Upper lobe of left lung (tissue), 6 donors: Measurements from ENCODE around the gene CLC. TPM values are rescaled to one million over a fixed set of nuclear protein-coding genes. Genes with fewer than 3 reads are reported as not detected.

Experiments used
- ATAC-seq, 2 donors: fragments of 200-7000 bp; cut with Tn5 transposase; one replicate each; pipeline ENCODE4 v1.9.1; 2022; ENCODE audit warnings: mild to moderate bottlenecking in 2 of 2, moderate library complexity in 2 of 2; ENCODE audit not compliant: low FRiP score in 2 of 2
- DNase-seq, 2 donors: peaks; one replicate each; pipeline ENCODE4 v3.0.0-alpha.2; 2019 to 2020
- H3K27ac ChIP-seq, 4 donors: fragments of 200-600 bp; sonication (generic); one replicate each; pipeline ENCODE4 v1.5.1; 2016 to 2019
- H3K27me3 ChIP-seq, 4 donors: fragments of 200-600 bp; sonication (generic); one replicate each; pipeline ENCODE4 v1.5.1; 2017 to 2019
- H3K36me3 ChIP-seq, 4 donors: fragments of 200-600 bp; sonication (generic); one replicate each; pipeline ENCODE4 v1.5.1; 2016 to 2019
- H3K4me1 ChIP-seq, 4 donors: fragments of 200-600 bp; sonication (generic); one replicate each; pipeline ENCODE4 v1.5.1; 2018 to 2019
- H3K4me3 ChIP-seq, 4 donors: fragments of 200-600 bp; sonication (generic); one replicate each; pipeline ENCODE4 v1.5.1; 2017 to 2019; ENCODE audit warnings: mild to moderate bottlenecking in 2 of 4, moderate library complexity in 1 of 4
- H3K9me3 ChIP-seq, 4 donors: fragments of 200-600 bp; sonication (generic); one replicate each; pipeline ENCODE4 v1.5.1; 2018 to 2019
- EP300 ChIP-seq, 4 donors: sonication (generic); formaldehyde crosslinking; IDR thresholded peaks; one replicate each; pipeline ENCODE4 v1.5.1; 2017; ENCODE audit warnings: antibody characterized with exemption in 4 of 4, control low read depth in 2 of 4
- POLR2A ChIP-seq, 4 donors: fragments of 450-650 bp; IDR thresholded peaks; one replicate each; pipeline ENCODE4 v1.5.1; 2016 to 2017; ENCODE audit warnings: antibody characterized with exemption in 4 of 4, mild to moderate bottlenecking in 2 of 4
- POLR2AphosphoS5 ChIP-seq, 2 donors: sonication (generic); formaldehyde crosslinking; IDR thresholded peaks; one replicate each; pipeline ENCODE4 v1.5.1; 2017; ENCODE audit warnings: antibody characterized with exemption in 2 of 2
- WGBS, 2 donors: methylation state at CpG; one replicate each; pipeline ENCODE4 v1.1.5; 2017 to 2018; 5-methylcytosine and 5-hydroxymethylcytosine counted together
- small RNA-seq, 4 donors: library from RNA; depleted of rRNA; stranded (forward); fragments of <200 nt; gene quantifications; one replicate each; pipeline ENCODE3, GENCODE V24; 2016
- total RNA-seq, 6 donors: library from RNA; depleted of rRNA in 4 of 6; stranded (reverse); fragments of >200 nt in 4 of 6; gene quantifications; one replicate each; pipeline versions ENCODE4 v1.1.0 to v1.2.1, GENCODE V29; 2016 to 2021
- TF ChIP-seq, protein P1 (sequence below), 6 experiments: fragments of 450-650 bp in 4 of 6; fragments of 200-600 bp in 2 of 6; sonication (generic) in 2 of 6; IDR thresholded peaks; one replicate each; pipeline ENCODE4 v1.5.1; 2016 to 2019; ENCODE audit warnings: antibody characterized with exemption in 6 of 6
- donor health status: DM: no; HTN: no; CAD: no; lungs with moderate emphysema.
- donor health status: DM: no; HTN: yes; CAD: no; lungs with severe emphysema.

CLC gene
- total RNA-seq, 6 donors from 2014 or later, result not detected

DNA sequence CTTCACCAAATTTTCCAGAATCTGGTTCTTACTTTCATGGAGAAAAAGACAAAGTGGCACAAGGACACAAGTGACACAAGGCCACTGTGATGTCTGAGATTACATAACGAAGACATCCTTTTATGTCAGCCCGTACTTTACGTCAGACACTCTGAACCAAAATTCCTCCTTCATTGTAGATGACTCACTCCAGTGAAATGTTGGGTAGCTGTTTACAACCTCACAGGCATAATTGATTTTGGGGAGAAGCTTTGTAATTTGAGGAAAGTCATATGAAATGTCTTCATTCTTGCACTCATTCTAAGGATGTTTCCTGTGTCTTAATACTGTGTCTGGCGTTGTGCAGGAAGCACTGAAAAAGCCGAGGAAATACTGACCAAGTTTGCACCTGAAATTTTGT, 53.6 kb downstream of the CLC start:
- Histone ChIP-seq H3K4me1 (peaks cover 0 to 7% (median 5%) of the 10 kb centered on the region in 4 donors), H3K27me3 (no peaks in the 10 kb centered on the region), H3K4me3 (no peak overlapping the region), H3K9me3 (peaks cover 0 to 1% (median 0%) of the 10 kb centered on the region in 4 donors), H3K27ac (no peak overlapping the region), H3K36me3 (no peaks in the 10 kb centered on the region)
- no peak for DNase-seq
- TF ChIP-seq EP300 (IDR thresholded peaks at IDR 0.05) (no peak), POLR2AphosphoS5 (IDR thresholded peaks at IDR 0.05) (no peak), POLR2A (IDR thresholded peaks at IDR 0.05) (no peak)
- TF ChIP-seq, protein P1, sequence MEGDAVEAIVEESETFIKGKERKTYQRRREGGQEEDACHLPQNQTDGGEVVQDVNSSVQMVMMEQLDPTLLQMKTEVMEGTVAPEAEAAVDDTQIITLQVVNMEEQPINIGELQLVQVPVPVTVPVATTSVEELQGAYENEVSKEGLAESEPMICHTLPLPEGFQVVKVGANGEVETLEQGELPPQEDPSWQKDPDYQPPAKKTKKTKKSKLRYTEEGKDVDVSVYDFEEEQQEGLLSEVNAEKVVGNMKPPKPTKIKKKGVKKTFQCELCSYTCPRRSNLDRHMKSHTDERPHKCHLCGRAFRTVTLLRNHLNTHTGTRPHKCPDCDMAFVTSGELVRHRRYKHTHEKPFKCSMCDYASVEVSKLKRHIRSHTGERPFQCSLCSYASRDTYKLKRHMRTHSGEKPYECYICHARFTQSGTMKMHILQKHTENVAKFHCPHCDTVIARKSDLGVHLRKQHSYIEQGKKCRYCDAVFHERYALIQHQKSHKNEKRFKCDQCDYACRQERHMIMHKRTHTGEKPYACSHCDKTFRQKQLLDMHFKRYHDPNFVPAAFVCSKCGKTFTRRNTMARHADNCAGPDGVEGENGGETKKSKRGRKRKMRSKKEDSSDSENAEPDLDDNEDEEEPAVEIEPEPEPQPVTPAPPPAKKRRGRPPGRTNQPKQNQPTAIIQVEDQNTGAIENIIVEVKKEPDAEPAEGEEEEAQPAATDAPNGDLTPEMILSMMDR (IDR thresholded peaks at IDR 0.05), result no peak
- WGBS, 2 donors, result 79% methylated on average over 5 of the region's 5 CpGs
- no peak for ATAC-seq

DNA sequence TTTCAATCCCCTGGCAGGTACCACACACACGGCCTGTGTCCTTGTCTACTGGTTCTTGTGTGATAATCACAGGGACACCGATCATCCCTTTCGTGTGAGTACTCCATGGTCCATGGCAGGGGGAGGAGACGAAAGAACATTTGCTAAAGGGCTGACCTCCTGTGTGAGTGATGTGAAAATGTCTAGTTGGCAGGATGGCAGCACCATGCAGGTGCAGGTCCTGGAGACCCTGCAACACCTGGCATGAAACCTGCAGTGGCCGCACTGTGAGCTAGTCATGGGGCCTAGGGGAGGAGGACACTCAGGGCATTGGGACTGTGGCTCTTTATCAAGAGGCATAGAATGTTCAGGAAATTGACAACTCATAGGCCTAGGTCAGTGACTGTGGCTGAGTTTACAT, 56.4 kb downstream of the CLC start:
- Histone ChIP-seq H3K27ac (no peak overlapping the region), H3K9me3 (no peaks in the 10 kb centered on the region), H3K27me3 (no peaks in the 10 kb centered on the region), H3K4me1 (peaks cover 16 to 22% (median 21%) of the 10 kb centered on the region in 4 donors), H3K4me3 (no peak overlapping the region), H3K36me3 (no peaks in the 10 kb centered on the region)
- no peak for DNase-seq
- TF ChIP-seq, protein P1 (IDR thresholded peaks at IDR 0.05), result no peak
- no peak for TF ChIP-seq POLR2AphosphoS5 (IDR thresholded peaks at IDR 0.05)
- TF ChIP-seq EP300 (IDR thresholded peaks at IDR 0.05), result no peak
- no peak for TF ChIP-seq POLR2A (IDR thresholded peaks at IDR 0.05)
- ATAC-seq, result no peak
- WGBS, 2 donors, result 90% methylated on average over 5 of the region's 5 CpGs

Small RNA genes within 50 kb of the gene (small RNA-seq; reads per million reads assigned to genes)
- gene RPS29P27, result 0 reads per million in 4 donors

Other genes starting within 250 kb of the CLC start
- not detected for gene DLL3, start 239.1 kb downstream of the CLC start, total RNA-seq
- gene SELENOV, start 222.9 kb downstream of the CLC start, total RNA-seq, result not detected
- gene EID2B, start 205.2 kb downstream of the CLC start, total RNA-seq, result 1 to 10 TPM; 1.2 to 6.3 (median 2.4) TPM
- gene EID2, start 197.9 kb downstream of the CLC start, total RNA-seq, result 10 to 100 TPM in 5 of 6 donors, 1 to 10 TPM in 1; 9.4 to 24.2 (median 16.2) TPM
- gene LGALS13, start 135.5 kb downstream of the CLC start, total RNA-seq, result not detected
- not detected for gene LGALS16, start 82.1 kb downstream of the CLC start, total RNA-seq
- gene LGALS14, start 33.5 kb downstream of the CLC start, total RNA-seq, result not detected
- not detected for gene LEUTX, start 40.8 kb upstream of the CLC start, total RNA-seq
- gene DYRK1B, start 96.1 kb upstream of the CLC start, total RNA-seq, result 10 to 100 TPM; 14.6 to 33.6 (median 23.2) TPM
- 100 to 1,000 TPM in 5 of 6 donors, 10 to 100 TPM in 1; 75.4 to 143 (median 110) TPM for gene FBL, start 108.3 kb upstream of the CLC start, total RNA-seq
- 10 to 100 TPM in 4 of 6 donors, 1 to 10 TPM in 2; 7.0 to 27.2 (median 14.3) TPM for gene FCGBP, start 196.6 kb upstream of the CLC start, total RNA-seq
- gene PSMC4, start 233.1 kb upstream of the CLC start, total RNA-seq, result 10 to 100 TPM; 41.1 to 85.7 (median 59.9) TPM